ENCODE measurements around the gene ZNF335. TPM values are rescaled to one million over a fixed set of nuclear protein-coding genes. Genes with fewer than 3 reads are reported as not detected.
A peak's percentile ranks its signal among the peaks of the same experiment; 100 is the strongest.

The ZNF335 gene
- total and polyA plus RNA-seq, 2 of the 13 experiments (the other 11 are each of a cell fraction or from before 2014, with no cell fraction given) = 9.7 to 13.7 TPM

- TF ChIP-seq ZNF260 (CRISPR knock-in tag; IDR thresholded peaks at IDR 0.05; ENCODE audit: borderline replicate concordance, low read depth) (no peak), ZNF468 (CRISPR knock-in tag; IDR thresholded peaks at IDR 0.05) (no peak; the same call in none of the 2 replicates), ZNF589 (CRISPR knock-in tag; conservative IDR thresholded peaks at IDR 0.05) (no peak), ZNF296 (CRISPR knock-in tag; conservative IDR thresholded peaks at IDR 0.05) (no peak), KLF11 (CRISPR knock-in tag; IDR thresholded peaks at IDR 0.05) (no peak), RFX3 (CRISPR knock-in tag; IDR thresholded peaks at IDR 0.05) (no peak), MTF2 (CRISPR knock-in tag; IDR thresholded peaks at IDR 0.05; ENCODE audit: borderline replicate concordance) (no peak), ZNF501 (CRISPR knock-in tag; IDR thresholded peaks at IDR 0.05) (no peak), RAD51 (IDR thresholded peaks at IDR 0.05; ENCODE audit: borderline replicate concordance) (no peak), ZNF598 (CRISPR knock-in tag; IDR thresholded peaks at IDR 0.05; ENCODE audit: borderline replicate concordance) (peak; percentile 41; the same call in 1 of the 2 replicates), REL (CRISPR knock-in tag; conservative IDR thresholded peaks at IDR 0.05) (no peak), XBP1 (CRISPR knock-in tag; IDR thresholded peaks at IDR 0.05) (no peak), ZNF512B (CRISPR knock-in tag; IDR thresholded peaks at IDR 0.05; ENCODE audit: borderline replicate concordance) (no peak), YEATS2 (CRISPR knock-in tag; IDR thresholded peaks at IDR 0.05; ENCODE audit: borderline replicate concordance) (no peak), POLR2G (IDR thresholded peaks at IDR 0.05; ENCODE audit: low read depth, low read length) (no peak)
- TF ChIP-seq, protein P1, sequence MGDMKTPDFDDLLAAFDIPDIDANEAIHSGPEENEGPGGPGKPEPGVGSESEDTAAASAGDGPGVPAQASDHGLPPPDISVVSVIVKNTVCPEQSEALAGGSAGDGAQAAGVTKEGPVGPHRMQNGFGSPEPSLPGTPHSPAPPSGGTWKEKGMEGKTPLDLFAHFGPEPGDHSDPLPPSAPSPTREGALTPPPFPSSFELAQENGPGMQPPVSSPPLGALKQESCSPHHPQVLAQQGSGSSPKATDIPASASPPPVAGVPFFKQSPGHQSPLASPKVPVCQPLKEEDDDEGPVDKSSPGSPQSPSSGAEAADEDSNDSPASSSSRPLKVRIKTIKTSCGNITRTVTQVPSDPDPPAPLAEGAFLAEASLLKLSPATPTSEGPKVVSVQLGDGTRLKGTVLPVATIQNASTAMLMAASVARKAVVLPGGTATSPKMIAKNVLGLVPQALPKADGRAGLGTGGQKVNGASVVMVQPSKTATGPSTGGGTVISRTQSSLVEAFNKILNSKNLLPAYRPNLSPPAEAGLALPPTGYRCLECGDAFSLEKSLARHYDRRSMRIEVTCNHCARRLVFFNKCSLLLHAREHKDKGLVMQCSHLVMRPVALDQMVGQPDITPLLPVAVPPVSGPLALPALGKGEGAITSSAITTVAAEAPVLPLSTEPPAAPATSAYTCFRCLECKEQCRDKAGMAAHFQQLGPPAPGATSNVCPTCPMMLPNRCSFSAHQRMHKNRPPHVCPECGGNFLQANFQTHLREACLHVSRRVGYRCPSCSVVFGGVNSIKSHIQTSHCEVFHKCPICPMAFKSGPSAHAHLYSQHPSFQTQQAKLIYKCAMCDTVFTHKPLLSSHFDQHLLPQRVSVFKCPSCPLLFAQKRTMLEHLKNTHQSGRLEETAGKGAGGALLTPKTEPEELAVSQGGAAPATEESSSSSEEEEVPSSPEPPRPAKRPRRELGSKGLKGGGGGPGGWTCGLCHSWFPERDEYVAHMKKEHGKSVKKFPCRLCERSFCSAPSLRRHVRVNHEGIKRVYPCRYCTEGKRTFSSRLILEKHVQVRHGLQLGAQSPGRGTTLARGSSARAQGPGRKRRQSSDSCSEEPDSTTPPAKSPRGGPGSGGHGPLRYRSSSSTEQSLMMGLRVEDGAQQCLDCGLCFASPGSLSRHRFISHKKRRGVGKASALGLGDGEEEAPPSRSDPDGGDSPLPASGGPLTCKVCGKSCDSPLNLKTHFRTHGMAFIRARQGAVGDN (CRISPR knock-in tag; IDR thresholded peaks at IDR 0.05) = no peak
- TF ChIP-seq, protein P2, sequence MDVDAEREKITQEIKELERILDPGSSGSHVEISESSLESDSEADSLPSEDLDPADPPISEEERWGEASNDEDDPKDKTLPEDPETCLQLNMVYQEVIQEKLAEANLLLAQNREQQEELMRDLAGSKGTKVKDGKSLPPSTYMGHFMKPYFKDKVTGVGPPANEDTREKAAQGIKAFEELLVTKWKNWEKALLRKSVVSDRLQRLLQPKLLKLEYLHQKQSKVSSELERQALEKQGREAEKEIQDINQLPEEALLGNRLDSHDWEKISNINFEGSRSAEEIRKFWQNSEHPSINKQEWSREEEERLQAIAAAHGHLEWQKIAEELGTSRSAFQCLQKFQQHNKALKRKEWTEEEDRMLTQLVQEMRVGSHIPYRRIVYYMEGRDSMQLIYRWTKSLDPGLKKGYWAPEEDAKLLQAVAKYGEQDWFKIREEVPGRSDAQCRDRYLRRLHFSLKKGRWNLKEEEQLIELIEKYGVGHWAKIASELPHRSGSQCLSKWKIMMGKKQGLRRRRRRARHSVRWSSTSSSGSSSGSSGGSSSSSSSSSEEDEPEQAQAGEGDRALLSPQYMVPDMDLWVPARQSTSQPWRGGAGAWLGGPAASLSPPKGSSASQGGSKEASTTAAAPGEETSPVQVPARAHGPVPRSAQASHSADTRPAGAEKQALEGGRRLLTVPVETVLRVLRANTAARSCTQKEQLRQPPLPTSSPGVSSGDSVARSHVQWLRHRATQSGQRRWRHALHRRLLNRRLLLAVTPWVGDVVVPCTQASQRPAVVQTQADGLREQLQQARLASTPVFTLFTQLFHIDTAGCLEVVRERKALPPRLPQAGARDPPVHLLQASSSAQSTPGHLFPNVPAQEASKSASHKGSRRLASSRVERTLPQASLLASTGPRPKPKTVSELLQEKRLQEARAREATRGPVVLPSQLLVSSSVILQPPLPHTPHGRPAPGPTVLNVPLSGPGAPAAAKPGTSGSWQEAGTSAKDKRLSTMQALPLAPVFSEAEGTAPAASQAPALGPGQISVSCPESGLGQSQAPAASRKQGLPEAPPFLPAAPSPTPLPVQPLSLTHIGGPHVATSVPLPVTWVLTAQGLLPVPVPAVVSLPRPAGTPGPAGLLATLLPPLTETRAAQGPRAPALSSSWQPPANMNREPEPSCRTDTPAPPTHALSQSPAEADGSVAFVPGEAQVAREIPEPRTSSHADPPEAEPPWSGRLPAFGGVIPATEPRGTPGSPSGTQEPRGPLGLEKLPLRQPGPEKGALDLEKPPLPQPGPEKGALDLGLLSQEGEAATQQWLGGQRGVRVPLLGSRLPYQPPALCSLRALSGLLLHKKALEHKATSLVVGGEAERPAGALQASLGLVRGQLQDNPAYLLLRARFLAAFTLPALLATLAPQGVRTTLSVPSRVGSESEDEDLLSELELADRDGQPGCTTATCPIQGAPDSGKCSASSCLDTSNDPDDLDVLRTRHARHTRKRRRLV (CRISPR knock-in tag; IDR thresholded peaks at IDR 0.05) = no peak; the same call in 1 of the 2 replicates
These were observed 653 bp downstream of the ZNF335 start (continued) for GRCh38 chr20:45971425-45971674.

Measured in HepG2 (cell line).